Brain microvascular endothelial cell (primary cell): ENCODE measurements around the gene KIR3DL2.
"Not testable (repeated sequence)": the region's sequence is repeated elsewhere in the genome, so short reads cannot be mapped to it uniquely, and the experiment has no call there.

Experiments used
- DNase-seq: peaks from one replicate; pipeline ENCODE4 v3.0.0-alpha.2; 2020
- H3K27ac ChIP-seq: fragments of 250-450 bp; sonication (Bioruptor Pico); 2 replicates; pipeline ENCODE4 v1.5.1; 2020; ENCODE audit warnings: mild to moderate bottlenecking, moderate library complexity
- H3K27me3 ChIP-seq: fragments of 250-450 bp; sonication (Bioruptor Pico); replicated peaks from 2 replicates; pipeline ENCODE4 v1.5.1; 2020; ENCODE audit warnings: mild to moderate bottlenecking
- H3K36me3 ChIP-seq: fragments of 250-450 bp; sonication (Bioruptor Pico); replicated peaks from 2 replicates; pipeline ENCODE4 v1.5.1; 2020; ENCODE audit warnings: mild to moderate bottlenecking
- H3K4me3 ChIP-seq: 2 replicates; pipeline ENCODE4 v1.5.1; 2011; ENCODE audit warnings: low read depth, mild to moderate bottlenecking, control low read depth, low read length, moderate library complexity
- in situ Hi-C: cut with HindIII; loops from 2 replicates; pipeline ENCODE4 v1.10.0; 2017; ENCODE audit warnings: low sequenced_read_pairs, low pct_ligation_motif_present
- TF ChIP-seq, protein P1 (sequence below): IDR thresholded peaks from 2 replicates; pipeline ENCODE4 v1.5.1; 2011; ENCODE audit warnings: low read depth, mild to moderate bottlenecking, moderate library complexity, low read length, control low read depth, inconsistent platforms; ENCODE audit errors: missing control alignments

Gene KIR3DL2

GRCh38 chr19:54893406-54893805 lies 43.2 kb downstream of the KIR3DL2 start:
- no peak overlapping the region for H3K27ac ChIP-seq
- no peaks in the 10 kb centered on the region for H3K27me3 ChIP-seq
- in situ Hi-C loops = no loop called here
- TF ChIP-seq, protein P1, sequence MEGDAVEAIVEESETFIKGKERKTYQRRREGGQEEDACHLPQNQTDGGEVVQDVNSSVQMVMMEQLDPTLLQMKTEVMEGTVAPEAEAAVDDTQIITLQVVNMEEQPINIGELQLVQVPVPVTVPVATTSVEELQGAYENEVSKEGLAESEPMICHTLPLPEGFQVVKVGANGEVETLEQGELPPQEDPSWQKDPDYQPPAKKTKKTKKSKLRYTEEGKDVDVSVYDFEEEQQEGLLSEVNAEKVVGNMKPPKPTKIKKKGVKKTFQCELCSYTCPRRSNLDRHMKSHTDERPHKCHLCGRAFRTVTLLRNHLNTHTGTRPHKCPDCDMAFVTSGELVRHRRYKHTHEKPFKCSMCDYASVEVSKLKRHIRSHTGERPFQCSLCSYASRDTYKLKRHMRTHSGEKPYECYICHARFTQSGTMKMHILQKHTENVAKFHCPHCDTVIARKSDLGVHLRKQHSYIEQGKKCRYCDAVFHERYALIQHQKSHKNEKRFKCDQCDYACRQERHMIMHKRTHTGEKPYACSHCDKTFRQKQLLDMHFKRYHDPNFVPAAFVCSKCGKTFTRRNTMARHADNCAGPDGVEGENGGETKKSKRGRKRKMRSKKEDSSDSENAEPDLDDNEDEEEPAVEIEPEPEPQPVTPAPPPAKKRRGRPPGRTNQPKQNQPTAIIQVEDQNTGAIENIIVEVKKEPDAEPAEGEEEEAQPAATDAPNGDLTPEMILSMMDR = no peak
- no peak overlapping the region for H3K4me3 ChIP-seq
- H3K36me3 ChIP-seq = no peaks in the 10 kb centered on the region
- DNase-seq = no peak

GRCh38 chr19:54894106-54894505 lies 43.9 kb downstream of the KIR3DL2 start:
- DNase-seq, H3K27ac ChIP-seq, H3K4me3 ChIP-seq, H3K36me3 ChIP-seq, in situ Hi-C loops, H3K27me3 ChIP-seq: not testable (repeated sequence)

DNA sequence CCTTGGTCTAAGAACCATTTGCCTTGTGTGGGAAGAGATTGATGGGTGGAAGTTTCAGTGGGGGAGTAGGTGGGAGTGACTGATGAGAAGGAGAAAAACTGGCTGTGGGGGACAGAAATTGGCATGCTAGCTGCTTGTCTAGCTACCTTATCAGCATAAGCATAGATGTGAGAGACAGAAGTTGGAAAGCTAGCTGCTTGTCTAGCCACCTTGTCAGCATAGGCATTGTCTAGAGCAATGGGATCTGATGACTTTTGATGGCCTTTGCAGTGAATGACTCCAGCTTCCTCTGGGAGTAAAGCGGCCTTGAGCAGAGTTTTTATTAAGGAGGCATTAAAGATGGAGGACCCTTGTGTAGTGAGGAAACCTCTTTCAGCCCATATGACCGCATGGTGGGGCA lies 45.8 kb downstream of the KIR3DL2 start:
- in situ Hi-C loops = no loop called here
- no peak overlapping the region for H3K4me3 ChIP-seq
- DNase-seq = no peak
- TF ChIP-seq, protein P1 = no peak
- H3K27me3 ChIP-seq = no peaks in the 10 kb centered on the region
- H3K36me3 ChIP-seq = no peaks in the 10 kb centered on the region
- H3K27ac ChIP-seq = no peak overlapping the region

DNA sequence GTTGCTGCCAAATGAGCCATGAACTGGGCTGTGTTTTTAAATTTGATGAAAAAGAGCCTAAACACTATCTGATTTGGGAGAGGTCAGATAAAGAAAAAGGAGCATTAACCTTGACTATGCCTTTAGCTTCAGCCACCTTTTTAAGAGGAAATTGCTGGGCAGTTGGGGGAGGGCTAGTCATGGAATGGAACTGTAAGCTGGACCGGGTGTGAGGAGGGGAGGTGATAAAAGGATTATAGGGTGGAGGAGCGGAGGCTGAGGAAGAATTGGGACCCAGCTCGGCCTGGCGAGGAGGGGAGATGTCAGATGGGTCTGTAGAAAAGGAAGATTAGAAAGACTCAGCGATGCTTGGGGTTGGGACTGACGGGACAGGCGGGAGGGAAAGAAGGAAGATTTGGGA lies 48.4 kb downstream of the KIR3DL2 start:
- in situ Hi-C loops, H3K4me3 ChIP-seq, H3K36me3 ChIP-seq, DNase-seq, H3K27me3 ChIP-seq, H3K27ac ChIP-seq: not testable (repeated sequence)

DNA sequence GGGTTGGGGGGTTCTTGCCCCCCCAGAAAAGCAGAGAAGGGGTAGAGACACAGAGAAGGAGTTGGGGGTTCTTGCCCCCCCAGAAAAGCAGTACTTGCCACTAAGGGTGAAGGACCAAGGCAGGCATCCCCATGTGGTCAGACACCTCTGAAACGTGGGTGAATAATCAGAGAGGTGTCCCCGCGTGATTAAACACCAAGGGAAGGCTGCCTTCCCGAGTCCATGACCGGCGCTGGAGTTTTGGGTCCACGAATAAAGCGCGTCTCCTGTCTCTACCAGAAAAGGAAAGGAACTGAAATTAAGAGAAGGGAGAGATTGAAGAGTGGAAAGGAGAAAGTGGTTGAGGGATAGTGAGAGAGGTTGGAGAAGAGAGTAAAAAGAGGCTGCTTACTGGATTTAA lies 49.4 kb downstream of the KIR3DL2 start:
- H3K4me3 ChIP-seq, H3K27ac ChIP-seq, in situ Hi-C loops, H3K27me3 ChIP-seq, DNase-seq, H3K36me3 ChIP-seq: not testable (repeated sequence)

- H3K27ac ChIP-seq, in situ Hi-C loops, H3K27me3 ChIP-seq, H3K36me3 ChIP-seq, H3K4me3 ChIP-seq, DNase-seq: not testable (repeated sequence)
These were observed 50.9 kb downstream of the KIR3DL2 start for GRCh38 chr19:54901153-54901552.

DNA sequence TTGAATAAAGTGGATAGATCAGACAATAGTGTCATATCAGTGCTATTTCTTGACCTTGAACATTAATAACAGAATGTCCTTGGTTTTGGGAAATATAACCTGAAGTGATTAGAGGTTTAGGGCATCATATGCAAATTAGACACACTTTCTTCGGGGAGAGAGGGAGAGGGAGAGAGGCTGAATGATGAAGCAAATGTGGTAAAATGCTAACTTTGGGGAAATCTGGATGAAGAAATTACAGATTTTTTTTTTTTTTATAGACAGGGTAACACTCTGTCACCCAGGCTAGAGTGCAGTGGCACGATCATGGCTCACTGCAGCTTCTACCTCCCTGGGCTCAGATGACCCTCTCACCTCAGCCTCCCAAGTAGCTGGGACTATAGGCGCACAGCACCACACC lies 51.8 kb downstream of the KIR3DL2 start:
- H3K4me3 ChIP-seq = no peak overlapping the region
- H3K27me3 ChIP-seq = no peaks in the 10 kb centered on the region
- TF ChIP-seq, protein P1 = no peak
- in situ Hi-C loops = no loop called here
- DNase-seq = no peak
- no peak overlapping the region for H3K27ac ChIP-seq
- H3K36me3 ChIP-seq = no peaks in the 10 kb centered on the region

DNA sequence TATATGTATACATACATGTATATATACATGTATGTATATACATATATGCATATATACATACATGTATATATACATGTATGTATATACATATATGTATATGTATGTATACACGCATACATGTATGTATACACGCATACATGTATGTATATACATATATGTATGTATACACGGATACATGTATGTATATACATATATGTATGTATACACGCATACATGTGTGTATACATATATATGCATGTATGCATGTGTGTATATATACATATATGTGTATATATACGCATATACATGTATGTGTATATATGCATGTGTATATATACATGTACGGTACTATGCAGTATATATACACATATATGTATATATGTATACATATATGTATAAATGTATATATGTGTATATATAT lies 53.1 kb downstream of the KIR3DL2 start:
- H3K27ac ChIP-seq = no peak overlapping the region
- H3K27me3 ChIP-seq = no peaks in the 10 kb centered on the region
- H3K4me3 ChIP-seq = no peak overlapping the region
- TF ChIP-seq, protein P1 = no peak
- no peak for DNase-seq
- in situ Hi-C loops = no loop called here
- no peaks in the 10 kb centered on the region for H3K36me3 ChIP-seq

- H3K36me3 ChIP-seq, DNase-seq, H3K27ac ChIP-seq, in situ Hi-C loops, H3K27me3 ChIP-seq, H3K4me3 ChIP-seq: not testable (repeated sequence)
These were observed 54.0 kb downstream of the KIR3DL2 start for GRCh38 chr19:54904261-54904660.
